ENCODE measurements around the gene TXNDC2.

The TXNDC2 gene

DNA sequence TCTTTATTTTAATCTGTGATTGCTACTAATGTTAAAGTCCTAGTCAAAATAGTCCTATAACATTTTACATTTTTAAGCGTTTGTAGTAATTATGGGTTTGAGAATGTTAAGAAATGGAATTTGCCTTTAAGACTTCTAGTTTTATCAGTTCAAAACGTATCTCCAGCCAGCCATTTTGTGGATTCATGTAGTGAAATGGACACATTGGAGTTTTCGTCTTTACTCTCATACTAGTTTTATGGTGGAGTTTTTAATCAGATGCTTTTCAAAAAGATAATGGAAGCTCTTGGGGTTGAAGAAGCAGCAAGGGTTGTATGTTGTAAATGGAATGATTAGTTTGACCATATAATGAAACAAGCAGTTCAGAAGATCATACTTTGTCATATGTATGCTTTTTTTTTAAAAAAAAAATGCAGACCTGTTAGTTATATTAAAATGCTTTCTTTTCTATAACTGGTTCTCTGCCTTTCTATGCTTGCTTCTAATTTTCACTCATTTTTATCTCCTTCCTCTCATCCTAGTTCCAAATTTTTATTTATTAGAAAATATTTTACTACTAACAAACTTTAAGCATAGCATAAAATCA, 44.6 kb downstream of the TXNDC2 start:
- in situ Hi-C loops (cut with MboI; ENCODE audit: low sequenced_read_pairs): no loop called here

DNA sequence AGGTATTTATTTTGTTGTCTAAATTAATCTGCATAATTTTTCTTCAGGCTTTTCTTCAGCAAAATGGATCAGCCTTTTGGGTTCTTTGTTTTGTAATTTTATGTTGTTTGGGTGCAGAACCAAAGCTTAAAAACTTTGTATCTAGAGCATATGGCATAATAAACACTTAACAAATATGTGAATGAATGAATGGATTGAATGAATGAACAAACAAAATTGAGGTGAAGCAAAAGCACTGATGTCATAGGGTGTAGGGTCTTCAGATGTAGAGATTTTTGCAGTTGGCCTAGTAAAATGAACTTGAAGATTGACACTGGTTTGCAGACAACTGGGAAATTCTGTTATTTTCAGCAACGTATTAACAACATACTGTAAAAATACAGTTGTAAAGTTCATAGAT, 45.4 kb downstream of the TXNDC2 start:
- in situ Hi-C loops (cut with MboI; ENCODE audit: low sequenced_read_pairs): no loop called here

DNA sequence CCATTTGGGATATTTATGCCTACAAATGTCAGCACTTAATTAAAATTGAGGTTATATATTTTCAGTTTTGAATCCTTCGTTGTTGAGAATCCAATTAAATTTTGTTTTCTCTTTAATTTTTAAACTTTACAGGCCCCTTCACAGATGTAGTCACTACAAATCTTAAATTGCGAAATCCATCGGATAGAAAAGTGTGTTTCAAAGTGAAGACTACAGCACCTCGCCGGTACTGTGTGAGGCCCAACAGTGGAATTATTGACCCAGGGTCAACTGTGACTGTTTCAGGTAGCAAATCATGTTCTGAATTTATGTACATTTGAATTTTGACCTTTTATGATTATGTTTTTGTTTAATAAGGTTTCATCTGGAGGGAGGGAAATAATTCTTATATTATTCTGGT, 45.9 kb downstream of the TXNDC2 start:
- in situ Hi-C loops (cut with MboI; ENCODE audit: low sequenced_read_pairs): no loop called here

DNA sequence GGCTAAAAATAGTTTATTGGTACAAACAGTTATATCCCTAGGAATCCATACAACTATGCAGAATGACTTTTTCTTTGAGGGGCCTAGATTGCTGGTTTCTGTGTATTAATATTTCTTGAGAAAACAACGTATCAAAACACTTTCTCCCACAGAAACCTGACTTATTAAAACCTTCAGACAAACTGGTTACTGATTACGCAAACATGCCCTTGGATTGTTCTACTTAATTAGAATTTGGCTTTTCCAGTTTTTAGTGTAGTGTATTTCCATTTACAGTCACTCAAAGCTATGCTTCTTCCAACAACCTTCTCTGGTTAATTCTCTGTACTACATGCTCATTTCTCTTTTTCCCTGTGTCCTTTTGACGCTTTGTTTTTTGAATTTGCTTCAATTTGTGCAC, 48.1 kb downstream of the TXNDC2 start:
- in situ Hi-C loops (cut with MboI; ENCODE audit: low sequenced_read_pairs): no loop called here

DNA sequence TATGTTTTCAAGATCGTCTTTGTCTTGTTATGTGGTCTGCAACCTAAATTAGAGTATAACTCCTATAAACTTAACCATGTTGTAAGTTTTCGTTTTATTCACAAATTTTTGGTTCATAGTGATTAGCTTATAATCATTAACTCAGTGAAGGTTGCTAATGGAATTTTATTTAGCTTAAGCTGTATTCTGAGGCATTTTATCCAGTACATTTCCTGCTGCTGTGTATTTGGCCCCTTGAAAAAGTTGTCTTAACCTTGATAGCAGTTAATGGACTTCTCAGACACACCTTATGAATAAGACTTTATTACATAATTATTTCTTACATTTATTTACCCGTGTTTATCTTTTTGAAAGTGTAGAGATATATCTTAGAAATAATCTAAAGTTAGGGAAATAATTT, 48.5 kb downstream of the TXNDC2 start:
- in situ Hi-C loops (cut with MboI; ENCODE audit: low sequenced_read_pairs): no loop called here
